ENCODE measurements around the gene ZNF827. TPM values are rescaled to one million over a fixed set of nuclear protein-coding genes. Genes with fewer than 3 reads are reported as not detected.

Gene ZNF827
- total RNA-seq, 1 experiment from 2014 or later = 6.3 TPM

DNA sequence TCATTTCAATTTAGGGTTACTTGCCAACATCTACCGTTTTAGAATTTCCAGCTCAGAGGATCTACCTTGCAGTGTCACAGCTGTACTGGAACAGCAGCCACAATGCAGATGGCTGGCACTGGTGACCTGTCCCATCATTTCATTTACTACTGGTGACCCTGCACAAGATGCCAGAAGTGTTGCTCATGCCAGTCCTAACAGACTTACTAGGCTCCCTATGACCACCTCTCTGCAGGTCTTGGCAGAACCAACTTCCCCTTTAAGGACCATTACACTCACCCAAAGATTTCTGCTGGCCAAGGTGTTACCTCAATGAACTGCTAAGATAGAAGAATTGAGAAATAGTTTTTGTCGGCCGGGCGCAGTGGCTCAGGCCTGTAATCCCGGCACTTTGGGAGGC is 151.8 kb downstream of the ZNF827 start:
- ChIA-PET POLR2A (no interaction called here), CTCF (no interaction called here)
- TF ChIP-seq, protein P1, sequence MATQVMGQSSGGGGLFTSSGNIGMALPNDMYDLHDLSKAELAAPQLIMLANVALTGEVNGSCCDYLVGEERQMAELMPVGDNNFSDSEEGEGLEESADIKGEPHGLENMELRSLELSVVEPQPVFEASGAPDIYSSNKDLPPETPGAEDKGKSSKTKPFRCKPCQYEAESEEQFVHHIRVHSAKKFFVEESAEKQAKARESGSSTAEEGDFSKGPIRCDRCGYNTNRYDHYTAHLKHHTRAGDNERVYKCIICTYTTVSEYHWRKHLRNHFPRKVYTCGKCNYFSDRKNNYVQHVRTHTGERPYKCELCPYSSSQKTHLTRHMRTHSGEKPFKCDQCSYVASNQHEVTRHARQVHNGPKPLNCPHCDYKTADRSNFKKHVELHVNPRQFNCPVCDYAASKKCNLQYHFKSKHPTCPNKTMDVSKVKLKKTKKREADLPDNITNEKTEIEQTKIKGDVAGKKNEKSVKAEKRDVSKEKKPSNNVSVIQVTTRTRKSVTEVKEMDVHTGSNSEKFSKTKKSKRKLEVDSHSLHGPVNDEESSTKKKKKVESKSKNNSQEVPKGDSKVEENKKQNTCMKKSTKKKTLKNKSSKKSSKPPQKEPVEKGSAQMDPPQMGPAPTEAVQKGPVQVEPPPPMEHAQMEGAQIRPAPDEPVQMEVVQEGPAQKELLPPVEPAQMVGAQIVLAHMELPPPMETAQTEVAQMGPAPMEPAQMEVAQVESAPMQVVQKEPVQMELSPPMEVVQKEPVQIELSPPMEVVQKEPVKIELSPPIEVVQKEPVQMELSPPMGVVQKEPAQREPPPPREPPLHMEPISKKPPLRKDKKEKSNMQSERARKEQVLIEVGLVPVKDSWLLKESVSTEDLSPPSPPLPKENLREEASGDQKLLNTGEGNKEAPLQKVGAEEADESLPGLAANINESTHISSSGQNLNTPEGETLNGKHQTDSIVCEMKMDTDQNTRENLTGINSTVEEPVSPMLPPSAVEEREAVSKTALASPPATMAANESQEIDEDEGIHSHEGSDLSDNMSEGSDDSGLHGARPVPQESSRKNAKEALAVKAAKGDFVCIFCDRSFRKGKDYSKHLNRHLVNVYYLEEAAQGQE (IDR thresholded peaks at IDR 0.05; ENCODE audit: insufficient read depth in 1 of 2, low read depth in 2 of 2, low read length in 1 of 2) = no peak
- no peak for TF ChIP-seq TCF7L2 (IDR thresholded peaks at IDR 0.05; ENCODE audit: low read depth, low read length)
- TF ChIP-seq POLR2AphosphoS5 (IDR thresholded peaks at IDR 0.05; ENCODE audit: low read depth, low read length) = no peak
- TF ChIP-seq SIN3A (IDR thresholded peaks at IDR 0.05; ENCODE audit: borderline replicate concordance, insufficient read depth, low read depth, low read length) = no peak
- TF ChIP-seq, protein P2, sequence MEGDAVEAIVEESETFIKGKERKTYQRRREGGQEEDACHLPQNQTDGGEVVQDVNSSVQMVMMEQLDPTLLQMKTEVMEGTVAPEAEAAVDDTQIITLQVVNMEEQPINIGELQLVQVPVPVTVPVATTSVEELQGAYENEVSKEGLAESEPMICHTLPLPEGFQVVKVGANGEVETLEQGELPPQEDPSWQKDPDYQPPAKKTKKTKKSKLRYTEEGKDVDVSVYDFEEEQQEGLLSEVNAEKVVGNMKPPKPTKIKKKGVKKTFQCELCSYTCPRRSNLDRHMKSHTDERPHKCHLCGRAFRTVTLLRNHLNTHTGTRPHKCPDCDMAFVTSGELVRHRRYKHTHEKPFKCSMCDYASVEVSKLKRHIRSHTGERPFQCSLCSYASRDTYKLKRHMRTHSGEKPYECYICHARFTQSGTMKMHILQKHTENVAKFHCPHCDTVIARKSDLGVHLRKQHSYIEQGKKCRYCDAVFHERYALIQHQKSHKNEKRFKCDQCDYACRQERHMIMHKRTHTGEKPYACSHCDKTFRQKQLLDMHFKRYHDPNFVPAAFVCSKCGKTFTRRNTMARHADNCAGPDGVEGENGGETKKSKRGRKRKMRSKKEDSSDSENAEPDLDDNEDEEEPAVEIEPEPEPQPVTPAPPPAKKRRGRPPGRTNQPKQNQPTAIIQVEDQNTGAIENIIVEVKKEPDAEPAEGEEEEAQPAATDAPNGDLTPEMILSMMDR (IDR thresholded peaks at IDR 0.05) = no peak
- intact Hi-C loops (cut with micrococcal nuclease; ENCODE audit: unreplicated experiment) (no loop called here), in situ Hi-C loops (cut with HindIII; ENCODE audit: low pct_unique_long_range_greater_than_20kb, low sequenced_read_pairs) (no loop called here)
- no peak overlapping the region for H3K27ac ChIP-seq (ENCODE audit: low read length)
- H3K4me3 ChIP-seq (ENCODE audit: low read depth in 2 of 2, low read length in 2 of 2) = no peak overlapping the region
- H3K27me3 ChIP-seq (ENCODE audit: control insufficient read depth, insufficient read depth, low read length) = no peaks in the 10 kb centered on the region
- DNase-seq (ENCODE audit: low read depth, low spot score) = no peak
- no peak for ATAC-seq
- no peaks in the 10 kb centered on the region for H3K36me3 ChIP-seq (ENCODE audit: control insufficient read depth, insufficient read depth, low read length)
- H3K4me1 ChIP-seq (ENCODE audit: control insufficient read depth, insufficient read depth, low read length) = no peaks in the 10 kb centered on the region
- H3K9me3 ChIP-seq (ENCODE audit: control insufficient read depth, insufficient read depth, low read depth, low read length) = no peaks in the 10 kb centered on the region
- no TSS peak for BruUV-seq (replicated peaks)

DNA sequence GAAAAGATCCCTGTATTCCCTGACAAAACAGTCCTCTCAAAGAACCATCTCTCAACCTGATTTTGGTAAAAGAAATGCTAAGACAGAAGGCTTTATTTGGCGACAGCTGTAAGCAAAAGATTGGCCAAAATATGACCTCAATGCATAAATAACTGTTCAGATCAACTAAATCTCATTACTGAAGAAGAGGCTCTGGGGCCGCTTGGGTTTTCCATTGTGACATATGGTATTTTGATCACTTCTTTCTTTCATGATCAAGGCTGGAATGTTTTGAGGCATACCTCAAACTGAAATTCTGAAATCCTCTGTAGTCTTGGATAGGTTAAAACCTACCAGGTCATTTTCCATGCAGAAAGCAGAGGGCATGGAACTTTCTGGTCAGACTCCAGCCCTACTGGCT is 152.4 kb downstream of the ZNF827 start:
- Histone ChIP-seq H3K4me3 (ENCODE audit: low read depth in 2 of 2, low read length in 2 of 2) (no peak overlapping the region), H3K4me1 (ENCODE audit: control insufficient read depth, insufficient read depth, low read length) (no peaks in the 10 kb centered on the region), H3K27ac (ENCODE audit: low read length) (no peak overlapping the region), H3K9me3 (ENCODE audit: control insufficient read depth, insufficient read depth, low read depth, low read length) (no peaks in the 10 kb centered on the region), H3K36me3 (ENCODE audit: control insufficient read depth, insufficient read depth, low read length) (no peaks in the 10 kb centered on the region), H3K27me3 (ENCODE audit: control insufficient read depth, insufficient read depth, low read length) (no peaks in the 10 kb centered on the region)
- DNase-seq (ENCODE audit: low read depth, low spot score) (no peak), ATAC-seq (no peak)
- ChIA-PET POLR2A (no interaction called here), CTCF (no interaction called here)
- TF ChIP-seq POLR2AphosphoS5 (IDR thresholded peaks at IDR 0.05; ENCODE audit: low read depth, low read length) = no peak
- no peak for TF ChIP-seq TCF7L2 (IDR thresholded peaks at IDR 0.05; ENCODE audit: low read depth, low read length)
- TF ChIP-seq, protein P1 (IDR thresholded peaks at IDR 0.05; ENCODE audit: insufficient read depth in 1 of 2, low read depth in 2 of 2, low read length in 1 of 2) = no peak
- no TSS peak for BruUV-seq (replicated peaks)
- intact Hi-C loops (cut with micrococcal nuclease; ENCODE audit: unreplicated experiment) (no loop called here), in situ Hi-C loops (cut with HindIII; ENCODE audit: low pct_unique_long_range_greater_than_20kb, low sequenced_read_pairs) (no loop called here)
